Spleen (tissue), 11 donors: ENCODE measurements around the gene EPHA5. TPM values are rescaled to one million over a fixed set of nuclear protein-coding genes. Genes with fewer than 3 reads are reported as not detected.

Source experiments
- DNase-seq: peaks from one replicate; pipeline ENCODE4 v3.0.0-alpha.2; 2020
- H3K27ac ChIP-seq, 8 donors: fragments of 200-600 bp; sonication (generic) in 7 of 8; 1 replicate in 4 of 8; 2 replicates in 4 of 8; pipeline versions ENCODE4 v1.5.0 to v1.8.0; 2016 to 2021; ENCODE audit warnings: inconsistent platforms in 4 of 8, mild to moderate bottlenecking in 4 of 8, moderate library complexity in 1 of 8
- H3K27me3 ChIP-seq, 7 donors: fragments of 200-600 bp; sonication (generic) in 6 of 7; replicated peaks in 1 of 7; 1 replicate in 4 of 7; 2 replicates in 3 of 7; pipeline versions ENCODE4 v1.5.0 to v1.8.0; 2016 to 2021; ENCODE audit warnings: inconsistent platforms in 3 of 7, mild to moderate bottlenecking in 1 of 7
- H3K36me3 ChIP-seq, 6 donors: fragments of 200-600 bp; sonication (generic) in 5 of 6; 1 replicate in 4 of 6; 2 replicates in 2 of 6; pipeline versions ENCODE4 v1.5.0 to v1.8.0; 2016 to 2021; ENCODE audit warnings: inconsistent platforms in 2 of 6
- H3K4me1 ChIP-seq, 6 donors: fragments of 200-600 bp; sonication (generic) in 5 of 6; 1 replicate in 3 of 6; 2 replicates in 3 of 6; pipeline versions ENCODE4 v1.5.0 to v1.8.0; 2016 to 2021; ENCODE audit warnings: inconsistent platforms in 3 of 6
- H3K4me3 ChIP-seq, 8 donors: fragments of 200-600 bp; sonication (generic) in 7 of 8; 1 replicate in 4 of 8; 2 replicates in 4 of 8; pipeline versions ENCODE4 v1.5.0 to v1.8.0; 2016 to 2021; ENCODE audit warnings: inconsistent platforms in 4 of 8, mild to moderate bottlenecking in 4 of 8, moderate library complexity in 2 of 8
- H3K9me3 ChIP-seq, 8 donors: fragments of 200-600 bp; sonication (generic) in 7 of 8; 1 replicate in 4 of 8; 2 replicates in 4 of 8; pipeline versions ENCODE4 v1.5.0 to v1.8.0; 2016 to 2021; ENCODE audit warnings: inconsistent platforms in 4 of 8
- CTCF ChIP-seq, 11 experiments: fragments of 200-600 bp in 7 of 11; fragments of 450-650 bp in 4 of 11; sonication (generic) in 4 of 11; IDR thresholded peaks in 8 of 11; conservative IDR thresholded peaks in 3 of 11; 1 replicate in 7 of 11; 2 replicates in 4 of 11; pipeline versions ENCODE4 v1.4.0 to v1.8.0; 2016 to 2021; ENCODE audit warnings: antibody characterized with exemption in 11 of 11, inconsistent platforms in 4 of 11, mild to moderate bottlenecking in 1 of 11
- POLR2A ChIP-seq, 3 donors: fragments of 450-650 bp; IDR thresholded peaks; one replicate each; pipeline ENCODE4 v1.5.1; 2017; ENCODE audit warnings: antibody characterized with exemption in 3 of 3, mild to moderate bottlenecking in 1 of 3
- POLR2AphosphoS5 ChIP-seq, 3 donors: sonication (generic); formaldehyde crosslinking; IDR thresholded peaks; one replicate each; pipeline ENCODE4 v1.5.1; 2017; ENCODE audit warnings: antibody characterized with exemption in 3 of 3
- WGBS, 5 donors: extraction: QIAGEN DNeasy Blood & Tissue Kit in 3 of 5; methylation state at CpG; one replicate each; pipeline versions ENCODE4 v1.1.5 to v1.1.7; 2013 to 2018; 5-methylcytosine and 5-hydroxymethylcytosine counted together
- intact Hi-C: fragments of 100-400 bp; cut with DNase I; formaldehyde crosslinking; loops from one replicate; pipeline ENCODE4 v1.15.0; 2023; ENCODE audit warnings: low total_unique reads
- polyA plus RNA-seq, 3 donors: library from polyadenylated mRNA; stranded (reverse); fragments of 200-250 nt; gene quantifications; one replicate each; pipeline ENCODE4 v1.2.1, GENCODE V29; 2013
- total RNA-seq, 7 donors: library from RNA; depleted of rRNA in 3 of 7; stranded (reverse); fragments of >200 nt in 3 of 7; fragmentation: NEBNext Ultra II Directional in 4 of 7; extraction: Animal tissue kit (Norgen Biotek cat#: 25700) in 4 of 7; gene quantifications; one replicate each; pipeline versions ENCODE4 v1.1.0 to v1.2.1, GENCODE V29; 2016 to 2021
- donor health status: healthy with polysubstance abuse.
- donor health status: DM: no; HTN: no; CAD: no; lungs with moderate emphysema.
- donor health status: DM: no; HTN: no; CAD: no.
- donor health status: Bipolar disorder and iron deficiency.
- donor health status: healthy.
- donor health status: DM: no; HTN: no; CAD: no.
- donor health status: DM: yes; HTN: yes; CAD: no.

The EPHA5 gene
- total and polyA plus RNA-seq, 10 donors, result 0.02 to 0.93 (median 0.42) TPM

GRCh38 chr4:65521666-65522065, 148.6 kb downstream of the EPHA5 start:
- no peak overlapping the region for H3K4me3 ChIP-seq
- H3K36me3 ChIP-seq, result no peaks in the 10 kb centered on the region
- intact Hi-C loops, result no loop called here
- TF ChIP-seq CTCF (IDR thresholded peaks at IDR 0.05 in 8 of 11, conservative IDR thresholded peaks at IDR 0.05 in 3 of 11), result no peak
- TF ChIP-seq POLR2A (IDR thresholded peaks at IDR 0.05), result no peak
- no peak for TF ChIP-seq POLR2AphosphoS5 (IDR thresholded peaks at IDR 0.05)
- no peak for DNase-seq
- WGBS, 5 donors, result 52 to 70% (median 56%) methylated on average over 1 of the region's 1 CpG
- no peaks in the 10 kb centered on the region for H3K27me3 ChIP-seq
- H3K9me3 ChIP-seq, result peaks cover 0 to 10% (median 0%) of the 10 kb centered on the region in 8 donors
- H3K4me1 ChIP-seq, result no peaks in the 10 kb centered on the region
- no peak overlapping the region for H3K27ac ChIP-seq

- no peak overlapping the region for H3K4me3 ChIP-seq
- H3K27me3 ChIP-seq, result no peaks in the 10 kb centered on the region
- peaks cover 0 to 6% (median 1%) of the 10 kb centered on the region in 8 donors for H3K9me3 ChIP-seq
- TF ChIP-seq CTCF (IDR thresholded peaks at IDR 0.05 in 8 of 11, conservative IDR thresholded peaks at IDR 0.05 in 3 of 11), result no peak
- no peak for TF ChIP-seq POLR2A (IDR thresholded peaks at IDR 0.05)
- no peak for TF ChIP-seq POLR2AphosphoS5 (IDR thresholded peaks at IDR 0.05)
- DNase-seq, result no peak
- intact Hi-C loops, result no loop called here
- H3K36me3 ChIP-seq, result no peaks in the 10 kb centered on the region
- no peak overlapping the region for H3K27ac ChIP-seq
- WGBS, 5 donors, result 62 to 80% (median 72%) methylated on average over 2 of the region's 2 CpGs
- H3K4me1 ChIP-seq, result no peaks in the 10 kb centered on the region
Observed at GRCh38 chr4:65515646-65516045, 154.6 kb downstream of the EPHA5 start.

- no peak for DNase-seq
- Histone ChIP-seq H3K27me3 (no peaks in the 10 kb centered on the region), H3K4me1 (no peaks in the 10 kb centered on the region), H3K36me3 (no peaks in the 10 kb centered on the region), H3K9me3 (peaks cover 0 to 9% (median under 1%) of the 10 kb centered on the region in 8 donors), H3K27ac (no peak overlapping the region), H3K4me3 (no peak overlapping the region)
- TF ChIP-seq POLR2AphosphoS5 (IDR thresholded peaks at IDR 0.05) (no peak), CTCF (IDR thresholded peaks at IDR 0.05 in 8 of 11, conservative IDR thresholded peaks at IDR 0.05 in 3 of 11) (no peak), POLR2A (IDR thresholded peaks at IDR 0.05) (no peak)
- intact Hi-C loops, result no loop called here
- 51 to 84% (median 68%) methylated on average over 1 of the region's 1 CpG for WGBS, 5 donors
Observed at GRCh38 chr4:65510976-65511375, 159.3 kb downstream of the EPHA5 start.

GRCh38 chr4:65508168-65508567, 162.1 kb downstream of the EPHA5 start:
- H3K4me1 ChIP-seq, result no peaks in the 10 kb centered on the region
- TF ChIP-seq CTCF (IDR thresholded peaks at IDR 0.05 in 8 of 11, conservative IDR thresholded peaks at IDR 0.05 in 3 of 11), result no peak
- TF ChIP-seq POLR2A (IDR thresholded peaks at IDR 0.05), result no peak
- TF ChIP-seq POLR2AphosphoS5 (IDR thresholded peaks at IDR 0.05), result no peak
- 67 to 83% (median 70%) methylated on average over 2 of the region's 2 CpGs for whole genome bisulfite sequencing, 5 donors
- H3K27ac ChIP-seq, result no peak overlapping the region
- intact Hi-C loops, result no loop called here
- no peak overlapping the region for H3K4me3 ChIP-seq
- H3K9me3 ChIP-seq, result peaks cover 0 to 8% (median 3%) of the 10 kb centered on the region in 8 donors
- no peaks in the 10 kb centered on the region for H3K36me3 ChIP-seq
- no peaks in the 10 kb centered on the region for H3K27me3 ChIP-seq
- no peak for DNase-seq
